Body of pancreas (tissue), 4 donors: ENCODE results near the gene ABCD3. TPM values are rescaled to one million over a fixed set of nuclear protein-coding genes. Genes with fewer than 3 reads are reported as not detected.

Experiments used
- ATAC-seq: fragments of 150-250 bp; one replicate; pipeline ENCODE4 v1.9.1; 2016
- DNase-seq, 4 donors: peaks; one replicate each; pipeline ENCODE4 v3.0.0-alpha.2; 2019
- H3K27ac ChIP-seq, 4 donors: fragments of 200-600 bp; sonication (generic); 1 replicate in 3 of 4; 2 replicates in 1 of 4; pipeline versions ENCODE4 v1.5.1 to v1.6.1; 2016 to 2019; ENCODE audit warnings: mild to moderate bottlenecking in 1 of 4, mixed read lengths in 1 of 4, moderate library complexity in 1 of 4
- H3K27me3 ChIP-seq, 2 donors: fragments of 200-600 bp; sonication (generic); one replicate each; pipeline ENCODE4 v1.6.0; 2016; ENCODE audit warnings: mild to moderate bottlenecking in 1 of 2
- H3K36me3 ChIP-seq, 2 donors: fragments of 200-600 bp; sonication (generic); replicated peaks in 1 of 2; 2 replicates each; pipeline ENCODE4 v1.5.1; 2016; ENCODE audit warnings: low read depth in 2 of 2; ENCODE audit not compliant: insufficient read depth in 1 of 2
- H3K4me1 ChIP-seq: fragments of 200-600 bp; sonication (generic); one replicate; pipeline ENCODE4 v1.6.0; 2016
- H3K4me3 ChIP-seq, 2 donors: fragments of 200-600 bp; sonication (generic); 1 replicate in 1 of 2; 2 replicates in 1 of 2; pipeline ENCODE4 v1.5.1; 2016 to 2019
- H3K9me3 ChIP-seq, 3 donors: fragments of 200-600 bp; sonication (generic); 1 replicate in 2 of 3; 2 replicates in 1 of 3; pipeline ENCODE4 v1.5.1; 2016
- POLR2A ChIP-seq, 3 donors: fragments of 450-650 bp; IDR thresholded peaks; one replicate each; pipeline ENCODE4 v1.6.1; 2016; ENCODE audit warnings: antibody characterized with exemption in 3 of 3, mild to moderate bottlenecking in 2 of 3
- WGBS, 2 donors: methylation state at CpG; one replicate each; pipeline ENCODE4 v1.1.5; 2017; 5-methylcytosine and 5-hydroxymethylcytosine counted together
- intact Hi-C: fragments of 100-400 bp; cut with DNase I; formaldehyde crosslinking; loops from one replicate; pipeline ENCODE4 v1.15.1; 2023
- total RNA-seq, 2 donors: library from RNA; depleted of rRNA; stranded (reverse); fragments of >200 nt; gene quantifications; one replicate each; pipeline ENCODE4 v1.1.0, GENCODE V29; 2016
- TF ChIP-seq, protein P1 (sequence below), 7 experiments: fragments of 450-650 bp in 4 of 7; fragments of 200-600 bp in 3 of 7; sonication (generic) in 3 of 7; IDR thresholded peaks; one replicate each; pipeline ENCODE4 v1.5.1; 2016 to 2019; ENCODE audit warnings: antibody characterized with exemption in 7 of 7

The ABCD3 gene
- total RNA-seq, 2 donors from 2014 or later: 27.4 to 29.8 TPM

- H3K27me3 ChIP-seq: no peaks in the 10 kb centered on the region
- H3K4me3 ChIP-seq: no peak overlapping the region
- WGBS, 2 donors: 74 to 82% methylated on average over 2 of the region's 2 CpGs
- no peaks in the 10 kb centered on the region for H3K36me3 ChIP-seq
- H3K4me1 ChIP-seq: peaks cover 14% of the 10 kb centered on the region
- DNase-seq (no peak), ATAC-seq (no peak)
- TF ChIP-seq, protein P1, sequence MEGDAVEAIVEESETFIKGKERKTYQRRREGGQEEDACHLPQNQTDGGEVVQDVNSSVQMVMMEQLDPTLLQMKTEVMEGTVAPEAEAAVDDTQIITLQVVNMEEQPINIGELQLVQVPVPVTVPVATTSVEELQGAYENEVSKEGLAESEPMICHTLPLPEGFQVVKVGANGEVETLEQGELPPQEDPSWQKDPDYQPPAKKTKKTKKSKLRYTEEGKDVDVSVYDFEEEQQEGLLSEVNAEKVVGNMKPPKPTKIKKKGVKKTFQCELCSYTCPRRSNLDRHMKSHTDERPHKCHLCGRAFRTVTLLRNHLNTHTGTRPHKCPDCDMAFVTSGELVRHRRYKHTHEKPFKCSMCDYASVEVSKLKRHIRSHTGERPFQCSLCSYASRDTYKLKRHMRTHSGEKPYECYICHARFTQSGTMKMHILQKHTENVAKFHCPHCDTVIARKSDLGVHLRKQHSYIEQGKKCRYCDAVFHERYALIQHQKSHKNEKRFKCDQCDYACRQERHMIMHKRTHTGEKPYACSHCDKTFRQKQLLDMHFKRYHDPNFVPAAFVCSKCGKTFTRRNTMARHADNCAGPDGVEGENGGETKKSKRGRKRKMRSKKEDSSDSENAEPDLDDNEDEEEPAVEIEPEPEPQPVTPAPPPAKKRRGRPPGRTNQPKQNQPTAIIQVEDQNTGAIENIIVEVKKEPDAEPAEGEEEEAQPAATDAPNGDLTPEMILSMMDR (IDR thresholded peaks at IDR 0.05): no peak
- no peak for TF ChIP-seq POLR2A (IDR thresholded peaks at IDR 0.05)
- H3K27ac ChIP-seq: no peak overlapping the region
- intact Hi-C loops: no loop called here
- H3K9me3 ChIP-seq: no peaks in the 10 kb centered on the region
Measured at GRCh38 chr1:94413311-94413710, 4.9 kb upstream of the ABCD3 start.

GRCh38 chr1:94416901-94417727 lies 1.1 kb upstream of the ABCD3 start:
- ATAC-seq: peak; percentile 66

GRCh38 chr1:94417728-94417977 lies 536 bp upstream of the ABCD3 start:
- Histone ChIP-seq H3K4me1 (peaks cover 46% of the 10 kb centered on the region), H3K4me3 (peak overlapping the region; percentile 26 to 74), H3K9me3 (no peaks in the 10 kb centered on the region), H3K27ac (peak overlapping the region; percentile 91 to 96 (median 96)), H3K27me3 (no peaks in the 10 kb centered on the region), H3K36me3 (no peaks in the 10 kb centered on the region)
- intact Hi-C loops: no loop called here
- no peak for ATAC-seq
- TF ChIP-seq POLR2A (IDR thresholded peaks at IDR 0.05): no peak
- TF ChIP-seq, protein P1 (IDR thresholded peaks at IDR 0.05): no peak
- 1 to 7% methylated on average over 9 of the region's 9 CpGs for WGBS, 2 donors
- no peak for DNase-seq

More at GRCh38 chr1:94416901-94417727, 1.1 kb upstream of the ABCD3 start:
- no peaks in the 10 kb centered on the region for H3K36me3 ChIP-seq
- intact Hi-C loops: no loop called here
- H3K9me3 ChIP-seq: no peaks in the 10 kb centered on the region
- H3K4me3 ChIP-seq: peak overlapping the region; percentile 26 to 74
- peaks cover 41% of the 10 kb centered on the region for H3K4me1 ChIP-seq
- WGBS, 2 donors: 20% methylated on average over 15 of the region's 15 CpGs
- H3K27me3 ChIP-seq: no peaks in the 10 kb centered on the region
- DNase-seq: peak; percentile 60 to 83 (median 68)
- TF ChIP-seq, protein P1 (IDR thresholded peaks at IDR 0.05): no peak
- no peak for TF ChIP-seq POLR2A (IDR thresholded peaks at IDR 0.05)
- H3K27ac ChIP-seq: peak overlapping the region; percentile 91 to 96 (median 96)

- WGBS, 2 donors: 1 to 2% methylated on average over 48 to 52 of the region's 52 CpGs
- peak overlapping the region; percentile 91 to 96 (median 96) for H3K27ac ChIP-seq
Measured at GRCh38 chr1:94418664-94419655, 771 bp downstream of the ABCD3 start.

More at GRCh38 chr1:94418664-94419655, 771 bp downstream of the ABCD3 start:
- no peaks in the 10 kb centered on the region for H3K27me3 ChIP-seq
- no peaks in the 10 kb centered on the region for H3K9me3 ChIP-seq
- H3K4me1 ChIP-seq: peaks cover 60% of the 10 kb centered on the region
- H3K4me3 ChIP-seq: peak overlapping the region; percentile 74 to 94
- TF ChIP-seq, protein P1 (IDR thresholded peaks at IDR 0.05): no peak
- no peak for TF ChIP-seq POLR2A (IDR thresholded peaks at IDR 0.05)
- DNase-seq (peak; percentile 60 to 70 (median 65)), ATAC-seq (peak; percentile 9)
- no peaks in the 10 kb centered on the region for H3K36me3 ChIP-seq
- intact Hi-C loops: no loop called here
